H1 (cell line): ENCODE data around the gene ITPR1. TPM values are rescaled to one million over a fixed set of nuclear protein-coding genes. Genes with fewer than 3 reads are reported as not detected.

Source experiments
- BRCA1 ChIP-seq: IDR thresholded peaks from 2 replicates; pipeline ENCODE4 v1.6.1; 2012; ENCODE audit warnings: low read depth, low read length, improper control_type of control experiment
- JUND ChIP-seq: IDR thresholded peaks from 2 replicates; pipeline ENCODE4 v1.6.1; 2011; ENCODE audit warnings: mild to moderate bottlenecking, improper control_type of control experiment, low read length
- SIX5 ChIP-seq: IDR thresholded peaks from 2 replicates; pipeline ENCODE4 v1.6.1; 2011; ENCODE audit warnings: mild to moderate bottlenecking, low read depth, low read length
- SP2 ChIP-seq: IDR thresholded peaks from 2 replicates; pipeline ENCODE4 v1.6.1; 2012; ENCODE audit warnings: mild to moderate bottlenecking, low read length, inconsistent platforms
- polyA plus RNA-seq, 7 experiments: library from polyadenylated mRNA; depleted of rRNA in 3 of 7; stranded (reverse) in 5 of 7; unstranded in 2 of 7; fragments of >200 nt in 5 of 7; fragments of 200-250 nt in 2 of 7; gene quantifications; 1 replicate in 5 of 7; 2 replicates in 1 of 7; 4 replicates in 1 of 7; pipeline versions ENCODE4 v1.2.1 to v1.2.3, GENCODE V29; 2011 to 2013; ENCODE audit warnings: missing spikeins in 2 of 7, mixed read lengths in 2 of 7
- total RNA-seq: library from RNA; stranded (reverse); fragmentation: NEBNext Ultra II Directional; extraction: Animal tissue kit (Norgen Biotek cat#: 25700); gene quantifications from 2 replicates; pipeline ENCODE4 v1.2.1, GENCODE V29; 2021
- TF ChIP-seq, protein P1 (sequence below): fragments of 300-600 bp; sonication (generic); IDR thresholded peaks from 2 replicates; pipeline ENCODE4 v1.7.1; 2012; ENCODE audit warnings: low read length, moderate library complexity, mild to moderate bottlenecking, inconsistent platforms; ENCODE audit not compliant: insufficient replicate concordance

Gene ITPR1
- total and polyA plus RNA-seq, 2 of the 8 experiments (the other 6 are each of a cell fraction or from before 2014, with no cell fraction given) = 2.5 to 16.3 TPM

DNA sequence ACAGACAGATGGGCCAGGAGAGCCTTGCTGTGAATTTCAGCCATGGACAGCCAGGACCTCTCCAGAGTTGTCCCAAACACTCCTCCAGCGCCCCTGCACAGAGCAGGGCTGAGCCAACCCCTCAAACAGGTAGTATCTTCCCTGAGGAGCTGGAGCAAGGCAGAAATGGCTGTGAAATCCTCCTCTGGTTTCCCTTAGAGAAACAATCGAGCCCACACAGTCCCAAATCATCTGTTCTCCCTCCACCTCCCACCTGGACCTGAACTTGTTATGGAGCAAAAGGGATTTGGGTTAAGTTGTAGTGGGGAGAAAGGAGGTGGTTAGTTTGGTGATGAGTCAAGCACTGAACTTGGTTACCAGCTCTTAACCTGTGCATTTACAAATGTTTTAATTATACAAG is 280.4 kb downstream of the ITPR1 start (continued):
- TF ChIP-seq SIX5 (no peak), SP2 (no peak), JUND (no peak), BRCA1 (no peak)
- TF ChIP-seq, protein P1, sequence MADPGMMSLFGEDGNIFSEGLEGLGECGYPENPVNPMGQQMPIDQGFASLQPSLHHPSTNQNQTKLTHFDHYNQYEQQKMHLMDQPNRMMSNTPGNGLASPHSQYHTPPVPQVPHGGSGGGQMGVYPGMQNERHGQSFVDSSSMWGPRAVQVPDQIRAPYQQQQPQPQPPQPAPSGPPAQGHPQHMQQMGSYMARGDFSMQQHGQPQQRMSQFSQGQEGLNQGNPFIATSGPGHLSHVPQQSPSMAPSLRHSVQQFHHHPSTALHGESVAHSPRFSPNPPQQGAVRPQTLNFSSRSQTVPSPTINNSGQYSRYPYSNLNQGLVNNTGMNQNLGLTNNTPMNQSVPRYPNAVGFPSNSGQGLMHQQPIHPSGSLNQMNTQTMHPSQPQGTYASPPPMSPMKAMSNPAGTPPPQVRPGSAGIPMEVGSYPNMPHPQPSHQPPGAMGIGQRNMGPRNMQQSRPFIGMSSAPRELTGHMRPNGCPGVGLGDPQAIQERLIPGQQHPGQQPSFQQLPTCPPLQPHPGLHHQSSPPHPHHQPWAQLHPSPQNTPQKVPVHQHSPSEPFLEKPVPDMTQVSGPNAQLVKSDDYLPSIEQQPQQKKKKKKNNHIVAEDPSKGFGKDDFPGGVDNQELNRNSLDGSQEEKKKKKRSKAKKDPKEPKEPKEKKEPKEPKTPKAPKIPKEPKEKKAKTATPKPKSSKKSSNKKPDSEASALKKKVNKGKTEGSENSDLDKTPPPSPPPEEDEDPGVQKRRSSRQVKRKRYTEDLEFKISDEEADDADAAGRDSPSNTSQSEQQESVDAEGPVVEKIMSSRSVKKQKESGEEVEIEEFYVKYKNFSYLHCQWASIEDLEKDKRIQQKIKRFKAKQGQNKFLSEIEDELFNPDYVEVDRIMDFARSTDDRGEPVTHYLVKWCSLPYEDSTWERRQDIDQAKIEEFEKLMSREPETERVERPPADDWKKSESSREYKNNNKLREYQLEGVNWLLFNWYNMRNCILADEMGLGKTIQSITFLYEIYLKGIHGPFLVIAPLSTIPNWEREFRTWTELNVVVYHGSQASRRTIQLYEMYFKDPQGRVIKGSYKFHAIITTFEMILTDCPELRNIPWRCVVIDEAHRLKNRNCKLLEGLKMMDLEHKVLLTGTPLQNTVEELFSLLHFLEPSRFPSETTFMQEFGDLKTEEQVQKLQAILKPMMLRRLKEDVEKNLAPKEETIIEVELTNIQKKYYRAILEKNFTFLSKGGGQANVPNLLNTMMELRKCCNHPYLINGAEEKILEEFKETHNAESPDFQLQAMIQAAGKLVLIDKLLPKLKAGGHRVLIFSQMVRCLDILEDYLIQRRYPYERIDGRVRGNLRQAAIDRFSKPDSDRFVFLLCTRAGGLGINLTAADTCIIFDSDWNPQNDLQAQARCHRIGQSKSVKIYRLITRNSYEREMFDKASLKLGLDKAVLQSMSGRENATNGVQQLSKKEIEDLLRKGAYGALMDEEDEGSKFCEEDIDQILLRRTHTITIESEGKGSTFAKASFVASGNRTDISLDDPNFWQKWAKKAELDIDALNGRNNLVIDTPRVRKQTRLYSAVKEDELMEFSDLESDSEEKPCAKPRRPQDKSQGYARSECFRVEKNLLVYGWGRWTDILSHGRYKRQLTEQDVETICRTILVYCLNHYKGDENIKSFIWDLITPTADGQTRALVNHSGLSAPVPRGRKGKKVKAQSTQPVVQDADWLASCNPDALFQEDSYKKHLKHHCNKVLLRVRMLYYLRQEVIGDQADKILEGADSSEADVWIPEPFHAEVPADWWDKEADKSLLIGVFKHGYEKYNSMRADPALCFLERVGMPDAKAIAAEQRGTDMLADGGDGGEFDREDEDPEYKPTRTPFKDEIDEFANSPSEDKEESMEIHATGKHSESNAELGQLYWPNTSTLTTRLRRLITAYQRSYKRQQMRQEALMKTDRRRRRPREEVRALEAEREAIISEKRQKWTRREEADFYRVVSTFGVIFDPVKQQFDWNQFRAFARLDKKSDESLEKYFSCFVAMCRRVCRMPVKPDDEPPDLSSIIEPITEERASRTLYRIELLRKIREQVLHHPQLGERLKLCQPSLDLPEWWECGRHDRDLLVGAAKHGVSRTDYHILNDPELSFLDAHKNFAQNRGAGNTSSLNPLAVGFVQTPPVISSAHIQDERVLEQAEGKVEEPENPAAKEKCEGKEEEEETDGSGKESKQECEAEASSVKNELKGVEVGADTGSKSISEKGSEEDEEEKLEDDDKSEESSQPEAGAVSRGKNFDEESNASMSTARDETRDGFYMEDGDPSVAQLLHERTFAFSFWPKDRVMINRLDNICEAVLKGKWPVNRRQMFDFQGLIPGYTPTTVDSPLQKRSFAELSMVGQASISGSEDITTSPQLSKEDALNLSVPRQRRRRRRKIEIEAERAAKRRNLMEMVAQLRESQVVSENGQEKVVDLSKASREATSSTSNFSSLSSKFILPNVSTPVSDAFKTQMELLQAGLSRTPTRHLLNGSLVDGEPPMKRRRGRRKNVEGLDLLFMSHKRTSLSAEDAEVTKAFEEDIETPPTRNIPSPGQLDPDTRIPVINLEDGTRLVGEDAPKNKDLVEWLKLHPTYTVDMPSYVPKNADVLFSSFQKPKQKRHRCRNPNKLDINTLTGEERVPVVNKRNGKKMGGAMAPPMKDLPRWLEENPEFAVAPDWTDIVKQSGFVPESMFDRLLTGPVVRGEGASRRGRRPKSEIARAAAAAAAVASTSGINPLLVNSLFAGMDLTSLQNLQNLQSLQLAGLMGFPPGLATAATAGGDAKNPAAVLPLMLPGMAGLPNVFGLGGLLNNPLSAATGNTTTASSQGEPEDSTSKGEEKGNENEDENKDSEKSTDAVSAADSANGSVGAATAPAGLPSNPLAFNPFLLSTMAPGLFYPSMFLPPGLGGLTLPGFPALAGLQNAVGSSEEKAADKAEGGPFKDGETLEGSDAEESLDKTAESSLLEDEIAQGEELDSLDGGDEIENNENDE = no peak
- TF ChIP-seq, all 59 proteins: peak for 0
